Muscle of leg (tissue), 11 donors: ENCODE measurements around the gene PRKRIP1. TPM values are rescaled to one million over a fixed set of nuclear protein-coding genes. Genes with fewer than 3 reads are reported as not detected.
A peak's percentile ranks its signal among the peaks of the same experiment; 100 is the strongest.

Experiments used
- DNase-seq: peaks from one replicate; pipeline ENCODE4 v3.0.0; 2013
- H3K27ac ChIP-seq: one replicate; pipeline ENCODE4 v1.5.1; 2013; ENCODE audit warnings: mild to moderate bottlenecking, low read length, control low read depth
- H3K27me3 ChIP-seq: one replicate; pipeline ENCODE4 v1.6.1; 2013; ENCODE audit warnings: low read length; ENCODE audit not compliant: control insufficient read depth, insufficient read depth
- H3K36me3 ChIP-seq: one replicate; pipeline ENCODE4 v1.6.1; 2013; ENCODE audit warnings: low read length; ENCODE audit not compliant: control insufficient read depth, insufficient read depth
- H3K4me1 ChIP-seq: one replicate; pipeline ENCODE4 v1.6.1; 2013; ENCODE audit warnings: low read length; ENCODE audit not compliant: control insufficient read depth, insufficient read depth
- H3K4me3 ChIP-seq: one replicate; pipeline ENCODE4 v1.5.1; 2013; ENCODE audit warnings: low read length, control low read depth
- H3K9me3 ChIP-seq: replicated peaks from 2 replicates; pipeline ENCODE4 v1.6.1; 2013; ENCODE audit warnings: low read depth, low read length; ENCODE audit not compliant: control insufficient read depth
- WGBS: methylation state at CpG from one replicate; pipeline ENCODE4 v1.1.5; 2013; ENCODE audit warnings: missing lambda C conversion rate; ENCODE audit not compliant: insufficient coverage; 5-methylcytosine and 5-hydroxymethylcytosine counted together
- polyA plus RNA-seq, 8 donors: library from polyadenylated mRNA; unstranded; fragments of 120-200 nt; gene quantifications; one replicate each; pipeline versions ENCODE4 v1.2.1 to v1.2.3, GENCODE V29; 2013; ENCODE audit warnings: inconsistent platforms in 1 of 8, low replicate concordance in 1 of 8; ENCODE audit not compliant: insufficient read length in 8 of 8, insufficient read depth in 1 of 8
- total RNA-seq: library from RNA; stranded (reverse); fragments of 120-200 nt; gene quantifications from one replicate; pipeline ENCODE4 v1.2.4, GENCODE V29; 2013

Gene PRKRIP1
- total and polyA plus RNA-seq, 9 donors: 24.9 to 33.5 (median 29.2) TPM

- Histone ChIP-seq H3K36me3 (peaks cover 21% of the 10 kb centered on the region), H3K4me1 (peaks cover 9% of the 10 kb centered on the region), H3K9me3 (no peaks in the 10 kb centered on the region), H3K27ac (no peak overlapping the region), H3K27me3 (no peaks in the 10 kb centered on the region), H3K4me3 (no peak overlapping the region)
- peak; percentile 54 for DNase-seq
- 48% methylated on average over 10 of the region's 17 CpGs for WGBS
These were observed 44.0 kb downstream of the PRKRIP1 start for GRCh38 chr7:102439963-102440795.

GRCh38 chr7:102444961-102445673 lies 49.0 kb downstream of the PRKRIP1 start:
- Histone ChIP-seq H3K9me3 (no peaks in the 10 kb centered on the region), H3K4me3 (no peak overlapping the region), H3K27ac (no peak overlapping the region), H3K4me1 (peaks cover 5% of the 10 kb centered on the region), H3K36me3 (peaks cover 28% of the 10 kb centered on the region), H3K27me3 (no peaks in the 10 kb centered on the region)
- no peak for DNase-seq
- 87% methylated on average over 10 of the region's 17 CpGs for WGBS

GRCh38 chr7:102445674-102446071 lies 49.5 kb downstream of the PRKRIP1 start:
- DNase-seq: no peak
- H3K4me1 ChIP-seq: no peaks in the 10 kb centered on the region
- H3K36me3 ChIP-seq: peaks cover 26% of the 10 kb centered on the region
- no peaks in the 10 kb centered on the region for H3K27me3 ChIP-seq
- H3K9me3 ChIP-seq: no peaks in the 10 kb centered on the region
- no peak overlapping the region for H3K4me3 ChIP-seq
- WGBS: 50% methylated on average over 2 of the region's 2 CpGs
- H3K27ac ChIP-seq: no peak overlapping the region

DNA sequence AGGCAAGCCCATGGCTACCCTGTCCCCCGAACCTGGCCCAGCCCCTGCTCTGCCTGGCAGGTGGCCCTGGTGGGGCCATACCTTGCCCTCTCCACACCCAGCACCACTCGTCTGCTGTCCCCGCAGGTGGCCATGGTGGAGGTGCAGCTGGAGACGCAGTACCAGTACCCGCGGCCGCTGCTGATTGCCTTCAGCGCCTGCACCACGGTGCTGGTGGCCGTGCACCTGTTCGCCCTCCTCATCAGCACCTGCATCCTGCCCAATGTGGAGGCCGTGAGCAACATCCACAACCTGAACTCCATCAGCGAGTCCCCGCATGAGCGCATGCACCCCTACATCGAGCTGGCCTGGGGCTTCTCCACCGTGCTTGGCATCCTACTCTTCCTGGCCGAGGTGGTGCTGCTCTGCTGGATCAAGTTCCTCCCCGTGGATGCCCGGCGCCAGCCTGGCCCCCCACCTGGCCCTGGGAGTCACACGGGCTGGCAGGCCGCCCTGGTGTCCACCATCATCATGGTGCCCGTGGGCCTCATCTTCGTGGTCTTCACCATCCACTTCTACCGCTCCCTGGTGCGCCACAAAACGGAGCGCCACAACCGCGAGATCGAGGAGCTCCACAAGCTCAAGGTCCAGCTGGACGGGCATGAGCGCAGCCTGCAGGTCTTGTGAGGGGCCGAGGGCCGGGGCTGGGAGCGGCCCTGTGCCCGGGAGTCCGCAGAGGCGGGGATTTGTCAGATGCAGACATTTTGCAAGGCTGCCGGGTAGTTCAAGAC lies 50.4 kb downstream of the PRKRIP1 start:
- Histone ChIP-seq H3K27me3 (no peaks in the 10 kb centered on the region), H3K27ac (no peak overlapping the region), H3K4me3 (no peak overlapping the region), H3K36me3 (peaks cover 26% of the 10 kb centered on the region), H3K4me1 (peaks cover 4% of the 10 kb centered on the region), H3K9me3 (no peaks in the 10 kb centered on the region)
- DNase-seq: no peak
- 95% methylated on average over 40 of the region's 41 CpGs for WGBS

DNA sequence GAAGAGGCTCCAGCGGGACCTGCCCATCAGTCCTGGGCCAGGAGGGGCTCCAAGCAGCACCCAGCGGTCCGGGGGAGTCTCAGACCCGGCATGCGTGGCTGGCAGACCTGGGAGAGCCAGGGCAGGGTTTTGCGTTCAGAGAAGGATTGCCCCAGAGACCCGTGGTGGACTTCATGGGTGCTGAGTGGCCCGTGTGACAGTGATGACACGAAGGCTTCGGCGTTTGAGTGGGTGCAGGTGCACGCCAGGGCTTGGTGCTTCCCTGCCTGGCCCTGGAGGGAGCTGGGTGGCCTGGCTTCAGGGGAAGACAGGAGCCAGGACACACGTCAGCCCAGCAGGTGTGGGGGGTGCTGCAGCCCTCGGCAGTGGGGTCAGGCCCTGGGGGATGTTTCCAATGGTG lies 51.1 kb downstream of the PRKRIP1 start:
- H3K4me3 ChIP-seq: no peak overlapping the region
- H3K36me3 ChIP-seq: peaks cover 21% of the 10 kb centered on the region
- H3K27me3 ChIP-seq: no peaks in the 10 kb centered on the region
- peaks cover 7% of the 10 kb centered on the region for H3K4me1 ChIP-seq
- H3K27ac ChIP-seq: no peak overlapping the region
- DNase-seq: no peak
- H3K9me3 ChIP-seq: no peaks in the 10 kb centered on the region
- whole genome bisulfite sequencing: 90% methylated on average over 14 of the region's 14 CpGs

DNA sequence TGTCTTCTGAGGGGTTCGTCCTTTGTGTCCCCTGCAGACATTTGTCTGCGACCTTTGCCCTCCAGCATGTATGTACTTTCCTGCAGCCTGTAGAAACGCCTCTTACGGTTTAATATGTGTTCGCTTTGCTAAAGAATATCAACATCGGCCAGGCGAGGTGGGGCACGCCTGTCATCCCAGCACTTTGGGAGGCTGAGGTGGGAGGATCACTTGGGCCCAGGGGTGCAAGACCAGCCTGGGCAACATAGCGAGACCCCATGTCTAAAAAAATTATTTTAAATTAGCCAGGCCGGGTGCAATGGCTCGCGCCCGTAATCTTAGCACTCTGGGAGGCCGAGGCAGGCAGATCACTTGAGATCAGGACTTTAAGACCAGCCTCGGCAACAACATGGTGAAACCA lies 53.0 kb downstream of the PRKRIP1 start:
- Histone ChIP-seq H3K36me3 (peaks cover 16% of the 10 kb centered on the region), H3K27ac (no peak overlapping the region), H3K27me3 (no peaks in the 10 kb centered on the region), H3K4me3 (no peak overlapping the region), H3K9me3 (no peaks in the 10 kb centered on the region), H3K4me1 (peaks cover 7% of the 10 kb centered on the region)
- no peak for DNase-seq
- 95% methylated on average over 12 of the region's 15 CpGs for WGBS

GRCh38 chr7:102450242-102450641 lies 54.1 kb downstream of the PRKRIP1 start:
- H3K9me3 ChIP-seq: no peaks in the 10 kb centered on the region
- WGBS: 71% methylated on average over 3 of the region's 6 CpGs
- H3K27me3 ChIP-seq: no peaks in the 10 kb centered on the region
- DNase-seq: no peak
- H3K27ac ChIP-seq: no peak overlapping the region
- H3K4me3 ChIP-seq: no peak overlapping the region
- peaks cover 20% of the 10 kb centered on the region for H3K36me3 ChIP-seq
- peaks cover 7% of the 10 kb centered on the region for H3K4me1 ChIP-seq

- H3K27ac ChIP-seq: no peak overlapping the region
- 40% methylated on average over 23 of the region's 23 CpGs for WGBS
- DNase-seq: no peak
- no peaks in the 10 kb centered on the region for H3K27me3 ChIP-seq
- no peaks in the 10 kb centered on the region for H3K9me3 ChIP-seq
- peaks cover 27% of the 10 kb centered on the region for H3K36me3 ChIP-seq
- H3K4me3 ChIP-seq: no peak overlapping the region
- peaks cover 7% of the 10 kb centered on the region for H3K4me1 ChIP-seq
These were observed 55.4 kb downstream of the PRKRIP1 start for GRCh38 chr7:102451371-102452054.

DNA sequence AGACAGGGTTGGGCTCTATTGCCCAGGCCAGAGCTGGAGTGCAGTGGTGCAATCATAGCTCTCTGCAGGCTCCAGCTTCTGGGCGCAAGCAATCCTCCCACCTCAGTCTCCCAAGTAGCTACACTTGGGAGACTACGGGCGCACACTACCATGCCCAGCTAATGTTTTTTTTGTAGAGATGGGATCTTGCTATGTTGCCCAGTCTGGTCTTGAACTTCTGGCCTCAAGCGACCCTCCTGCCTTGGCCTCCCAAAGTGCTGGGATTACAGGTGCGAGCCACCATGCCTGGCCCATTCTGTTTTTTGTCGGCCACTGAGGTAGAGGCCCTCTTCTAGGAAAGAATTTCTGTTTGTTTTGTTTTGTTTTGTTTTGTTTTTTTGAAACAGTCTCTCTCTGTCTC lies 56.3 kb downstream of the PRKRIP1 start:
- Histone ChIP-seq H3K4me1 (peaks cover 7% of the 10 kb centered on the region), H3K36me3 (peaks cover 27% of the 10 kb centered on the region), H3K4me3 (no peak overlapping the region), H3K9me3 (no peaks in the 10 kb centered on the region), H3K27me3 (no peaks in the 10 kb centered on the region), H3K27ac (no peak overlapping the region)
- no peak for DNase-seq
- 95% methylated on average over 3 of the region's 6 CpGs for WGBS
